PC-3 (cell line): ENCODE results near the gene RABGGTB.

Experiments
- EZH2 ChIP-seq: fragments of 300-600 bp; sonication (generic); IDR thresholded peaks from one replicate; pipeline ENCODE4 v1.6.1; 2017; ENCODE audit warnings: antibody characterized with exemption, mild to moderate bottlenecking, low read length; ENCODE audit not compliant: unreplicated experiment
- EZH2phosphoT487 ChIP-seq: fragments of 300-600 bp; sonication (generic); IDR thresholded peaks from 2 replicates; pipeline ENCODE4 v1.6.1; 2018; ENCODE audit warnings: mild to moderate bottlenecking, antibody characterized with exemption, low read length, borderline replicate concordance
- TF ChIP-seq, protein P1 (sequence below): fragments of 300-600 bp; sonication (generic); conservative IDR thresholded peaks from 2 replicates; pipeline ENCODE4 v1.5.1; 2017; ENCODE audit warnings: antibody characterized with exemption, low read depth, mild to moderate bottlenecking, low read length

DNA sequence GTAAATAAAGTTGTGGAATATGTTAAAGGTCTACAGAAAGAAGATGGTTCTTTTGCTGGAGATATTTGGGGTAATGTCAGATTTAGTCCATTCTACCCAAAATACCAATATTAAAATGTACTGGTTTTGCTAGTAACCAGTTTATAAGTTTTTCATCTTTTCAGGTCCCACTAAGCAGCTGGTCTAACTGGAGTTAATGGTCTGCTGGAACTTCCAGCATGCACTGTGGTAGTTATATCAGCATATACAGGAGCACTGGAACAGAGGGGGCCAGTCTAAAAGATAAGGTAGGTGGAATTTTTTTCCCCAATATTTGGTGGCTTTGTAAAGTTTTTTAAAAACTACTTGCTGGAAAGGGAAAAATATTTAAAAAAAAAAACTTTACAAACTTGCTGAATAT is 3.9 kb downstream of the RABGGTB start:
- TF ChIP-seq, protein P1, sequence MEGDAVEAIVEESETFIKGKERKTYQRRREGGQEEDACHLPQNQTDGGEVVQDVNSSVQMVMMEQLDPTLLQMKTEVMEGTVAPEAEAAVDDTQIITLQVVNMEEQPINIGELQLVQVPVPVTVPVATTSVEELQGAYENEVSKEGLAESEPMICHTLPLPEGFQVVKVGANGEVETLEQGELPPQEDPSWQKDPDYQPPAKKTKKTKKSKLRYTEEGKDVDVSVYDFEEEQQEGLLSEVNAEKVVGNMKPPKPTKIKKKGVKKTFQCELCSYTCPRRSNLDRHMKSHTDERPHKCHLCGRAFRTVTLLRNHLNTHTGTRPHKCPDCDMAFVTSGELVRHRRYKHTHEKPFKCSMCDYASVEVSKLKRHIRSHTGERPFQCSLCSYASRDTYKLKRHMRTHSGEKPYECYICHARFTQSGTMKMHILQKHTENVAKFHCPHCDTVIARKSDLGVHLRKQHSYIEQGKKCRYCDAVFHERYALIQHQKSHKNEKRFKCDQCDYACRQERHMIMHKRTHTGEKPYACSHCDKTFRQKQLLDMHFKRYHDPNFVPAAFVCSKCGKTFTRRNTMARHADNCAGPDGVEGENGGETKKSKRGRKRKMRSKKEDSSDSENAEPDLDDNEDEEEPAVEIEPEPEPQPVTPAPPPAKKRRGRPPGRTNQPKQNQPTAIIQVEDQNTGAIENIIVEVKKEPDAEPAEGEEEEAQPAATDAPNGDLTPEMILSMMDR: no peak
- TF ChIP-seq EZH2 (no peak), EZH2phosphoT487 (no peak)
